ENCODE measurements around the gene SELENBP1.
"Not testable (repeated sequence)": the region's sequence is repeated elsewhere in the genome, so short reads cannot be mapped to it uniquely, and the experiment has no call there.

SELENBP1 gene

DNA sequence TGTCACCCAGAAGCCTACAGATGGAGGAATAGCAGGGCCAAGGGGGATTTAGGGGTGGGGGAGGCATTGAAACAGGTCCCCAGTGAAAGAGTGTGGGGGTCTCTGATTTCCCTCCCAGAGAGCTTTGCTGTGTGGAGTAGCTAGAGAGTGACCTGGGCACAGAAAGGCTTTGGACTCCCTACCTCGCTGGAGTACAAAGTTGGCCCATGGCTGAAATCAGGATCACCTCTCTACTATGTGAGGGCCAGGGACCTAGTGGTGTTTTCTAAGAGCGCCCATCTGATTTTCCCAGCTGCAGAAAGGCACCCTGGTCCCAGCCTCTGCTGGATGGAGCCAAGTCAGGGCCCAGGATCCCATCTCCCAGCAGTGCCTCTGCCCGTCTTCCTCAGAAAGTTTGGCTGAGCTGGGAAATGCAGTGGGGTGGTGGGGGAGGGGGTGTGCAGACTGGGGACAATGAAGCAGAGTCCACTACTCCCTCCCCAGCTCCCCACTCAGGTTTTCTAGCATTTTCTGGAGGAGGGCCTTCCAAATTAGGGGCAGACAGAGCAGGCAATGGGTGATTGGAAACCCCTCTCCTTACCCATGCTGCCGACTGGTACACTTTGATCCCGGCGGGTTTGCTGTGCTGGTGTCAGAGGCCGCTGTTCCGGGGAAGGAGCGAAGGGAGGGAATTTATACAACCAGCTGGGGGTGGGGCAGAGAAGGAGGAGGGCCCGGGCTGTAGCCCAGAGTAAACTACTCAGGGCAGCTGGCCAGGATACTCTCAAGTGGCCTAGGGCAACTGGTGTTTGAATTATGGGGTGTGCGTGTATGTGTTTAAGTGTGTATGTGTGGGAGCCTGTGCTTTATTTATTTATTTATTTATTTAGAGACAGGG lies at the start of gene SELENBP1:
Gene SELENBP1, minus strand, starts transcription at position 648 of the 877 bp plus-strand sequence. Its CDS starts 64 bp downstream, at position 584.
- no peak for DNase-seq (ENCODE audit: low read depth in 2 of 2)

DNA sequence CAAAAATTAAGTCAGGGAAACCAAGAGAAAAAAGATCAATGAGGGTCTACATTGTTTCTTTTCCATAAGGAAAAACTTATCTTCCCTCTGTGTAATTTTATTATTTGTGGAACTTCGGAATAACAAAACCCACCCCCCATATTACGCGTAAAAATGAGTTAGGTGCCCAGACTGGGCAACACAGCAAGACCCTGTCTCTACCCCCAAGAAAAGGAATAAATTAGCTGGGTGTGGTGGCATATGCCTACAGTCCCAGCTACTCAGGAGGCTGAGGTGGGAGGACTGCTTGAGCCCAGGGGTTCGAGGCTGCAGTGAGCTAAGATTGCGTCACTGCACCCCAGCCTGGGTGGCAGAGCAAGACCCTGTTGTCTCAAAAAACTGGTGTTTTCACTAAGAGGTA lies 47.3 kb upstream of the SELENBP1 start:
- DNase-seq (ENCODE audit: low read depth in 2 of 2): no peak

- DNase-seq (ENCODE audit: low read depth in 2 of 2): no peak
Measured at GRCh38 chr1:151418081-151418480, 45.6 kb upstream of the SELENBP1 start.

GRCh38 chr1:151416231-151416630 lies 43.7 kb upstream of the SELENBP1 start:
- DNase-seq (ENCODE audit: low read depth in 2 of 2): no peak

DNA sequence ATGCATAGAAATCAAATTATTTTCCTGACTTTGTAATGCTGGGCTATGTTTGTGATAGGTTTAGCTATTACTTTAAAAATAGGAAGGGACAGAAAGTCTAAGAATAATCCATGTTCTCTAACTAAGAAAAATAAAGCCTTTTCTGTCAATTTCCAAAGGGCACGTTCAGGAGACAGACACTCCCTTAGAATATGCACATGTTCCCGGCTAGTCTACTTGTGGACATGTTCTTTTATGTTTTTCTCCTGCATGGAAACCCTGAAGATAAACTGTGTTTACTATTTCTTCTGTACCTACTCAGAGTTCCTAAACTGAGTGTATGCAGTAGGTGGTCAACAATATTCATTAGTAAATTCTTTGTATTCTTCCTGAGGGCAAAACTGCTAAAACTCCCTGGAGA lies 39.4 kb upstream of the SELENBP1 start:
- DNase-seq (ENCODE audit: low read depth in 2 of 2): no peak

GRCh38 chr1:151408891-151409290 lies 36.4 kb upstream of the SELENBP1 start:
- DNase-seq (ENCODE audit: low read depth in 2 of 2): no peak

DNA sequence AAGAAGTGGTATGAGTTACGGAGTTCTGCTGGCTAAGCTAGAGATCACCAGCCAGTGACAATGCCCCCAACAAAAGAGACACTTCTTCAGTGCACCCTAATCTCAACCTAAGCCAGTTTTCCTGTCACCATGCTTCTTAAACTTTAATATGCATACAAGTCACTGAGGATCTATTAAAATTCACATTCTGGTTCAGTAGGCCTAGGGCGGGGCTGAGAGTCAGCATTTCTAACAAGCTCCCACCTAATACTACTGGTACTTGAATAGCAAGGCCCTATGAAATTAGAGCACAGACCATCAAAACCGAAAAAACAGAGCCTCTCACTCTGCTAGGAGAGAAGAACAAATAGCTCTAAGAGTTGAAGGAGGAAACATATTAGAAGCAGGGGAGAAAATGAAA lies 34.8 kb upstream of the SELENBP1 start:
- no peak for DNase-seq (ENCODE audit: low read depth in 2 of 2)

GRCh38 chr1:151406176-151406575 lies 33.7 kb upstream of the SELENBP1 start:
- no peak for DNase-seq (ENCODE audit: low read depth in 2 of 2)

- no peak for DNase-seq (ENCODE audit: low read depth in 2 of 2)
Measured at GRCh38 chr1:151405187-151405951, 32.9 kb upstream of the SELENBP1 start.

DNA sequence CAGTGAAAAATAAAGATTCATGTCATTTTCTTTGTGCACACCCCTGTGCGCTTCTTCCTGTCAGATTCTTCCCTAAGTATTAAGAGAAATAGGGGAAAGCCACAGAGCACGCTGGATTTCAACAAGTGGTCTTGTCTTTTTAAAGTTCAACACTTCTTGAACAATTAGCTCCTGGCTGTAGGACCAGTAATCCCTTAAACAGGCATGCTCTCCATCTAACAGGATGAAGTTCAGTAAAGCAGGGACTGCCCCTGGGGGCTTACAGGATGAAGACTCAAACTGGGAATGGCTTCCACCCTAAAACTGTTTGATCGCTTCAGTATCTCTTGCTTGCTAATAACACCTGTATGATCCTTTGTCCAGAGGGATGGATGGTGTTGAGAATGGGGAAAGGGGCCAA lies 31.1 kb upstream of the SELENBP1 start:
- DNase-seq (ENCODE audit: low read depth in 2 of 2): no peak

- no peak for DNase-seq (ENCODE audit: low read depth in 2 of 2)
Measured at GRCh38 chr1:151402764-151403163, 30.3 kb upstream of the SELENBP1 start.

- DNase-seq (ENCODE audit: low read depth in 2 of 2): no peak
Measured at GRCh38 chr1:151401860-151402259, 29.4 kb upstream of the SELENBP1 start.

DNA sequence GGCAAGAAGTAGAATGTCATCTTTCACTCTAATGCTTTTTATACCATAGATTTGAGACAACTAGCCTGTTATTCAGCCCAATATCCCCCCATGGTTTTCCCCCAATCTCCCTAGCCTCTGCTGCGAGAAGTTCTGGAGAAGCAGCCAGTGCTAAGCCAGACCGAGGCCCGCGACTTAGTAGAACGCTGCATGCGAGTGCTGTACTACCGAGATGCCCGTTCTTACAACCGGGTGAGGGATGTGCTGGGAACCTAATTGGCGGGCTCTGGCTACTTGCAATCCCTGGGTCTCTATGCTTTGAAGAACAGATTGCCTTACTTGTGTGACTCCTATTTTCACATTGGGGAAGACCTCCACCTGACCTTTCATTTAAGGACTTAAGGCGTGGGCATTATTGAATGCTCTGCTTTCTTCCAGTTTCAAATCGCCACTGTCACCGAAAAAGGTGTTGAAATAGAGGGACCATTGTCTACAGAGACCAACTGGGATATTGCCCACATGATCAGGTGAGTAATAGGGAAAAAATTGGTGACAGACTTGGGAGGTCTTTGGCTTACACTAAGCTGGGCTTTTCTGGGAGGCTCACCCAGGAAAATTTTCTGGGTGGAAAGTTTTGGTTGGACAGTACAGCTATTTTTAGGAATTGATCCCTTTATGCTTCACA lies 28.8 kb upstream of the SELENBP1 start:
- DNase-seq (ENCODE audit: low read depth in 2 of 2): no peak

DNA sequence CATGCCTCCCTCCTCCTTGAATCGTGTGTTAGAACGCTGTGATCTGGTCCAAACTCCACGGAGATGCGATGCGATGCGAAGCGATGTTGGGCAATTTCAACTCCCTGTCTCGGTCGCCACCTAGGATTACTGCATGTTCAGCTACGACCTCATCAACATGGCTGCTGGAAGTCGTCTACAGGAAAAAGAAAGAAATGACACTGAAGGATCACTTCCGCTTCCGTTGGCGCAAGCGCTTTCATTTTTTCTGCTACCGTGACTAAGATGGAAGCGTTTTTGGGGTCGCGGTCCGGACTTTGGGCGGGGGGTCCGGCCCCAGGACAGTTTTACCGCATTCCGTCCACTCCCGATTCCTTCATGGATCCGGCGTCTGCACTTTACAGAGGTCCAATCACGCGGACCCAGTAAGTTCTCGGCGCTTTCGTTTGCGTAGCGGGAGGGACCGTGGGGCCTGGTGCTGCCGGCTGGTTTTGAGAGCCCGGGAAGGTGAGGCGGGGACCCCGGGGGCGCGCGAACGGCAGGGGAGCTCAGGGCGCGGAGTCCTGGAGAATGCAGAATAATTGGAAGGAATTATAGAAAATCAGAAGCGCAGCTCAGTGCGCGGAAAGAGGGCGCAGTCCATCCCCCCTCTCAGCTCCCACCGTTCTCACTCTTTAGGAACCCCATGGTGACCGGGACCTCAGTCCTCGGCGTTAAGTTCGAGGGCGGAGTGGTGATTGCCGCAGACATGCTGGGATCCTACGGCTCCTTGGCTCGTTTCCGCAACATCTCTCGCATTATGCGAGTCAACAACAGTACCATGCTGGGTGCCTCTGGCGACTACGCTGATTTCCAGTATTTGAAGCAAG lies 27.0 kb upstream of the SELENBP1 start, which contains the start of gene PSMB4:
Gene PSMB4, plus strand, starts transcription at position 250 of the 848 bp plus-strand sequence. Its CDS starts 15 bp downstream, at position 265.
- DNase-seq (ENCODE audit: low read depth in 2 of 2): peak; percentile 64 to 72

DNA sequence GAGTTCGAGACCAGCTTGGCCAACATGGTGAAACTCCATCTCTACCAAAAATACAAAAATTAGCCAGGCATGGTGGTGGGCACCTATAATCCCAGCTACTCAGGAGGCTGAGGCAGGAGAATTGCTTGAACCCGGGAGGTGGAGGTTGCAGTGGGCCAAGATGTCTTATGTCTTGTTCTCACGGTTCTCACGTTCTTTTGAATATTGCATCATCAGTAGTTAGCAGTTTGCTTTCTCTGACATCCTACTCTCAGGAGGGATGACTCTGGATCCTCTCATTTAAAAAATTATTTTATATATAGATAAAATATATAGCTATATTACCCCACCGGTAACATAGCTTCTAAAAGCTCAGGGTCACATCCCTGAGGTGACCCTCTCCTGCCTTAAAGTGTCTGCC lies 23.8 kb upstream of the SELENBP1 start:
- DNase-seq (ENCODE audit: low read depth in 2 of 2): not testable (repeated sequence)

DNA sequence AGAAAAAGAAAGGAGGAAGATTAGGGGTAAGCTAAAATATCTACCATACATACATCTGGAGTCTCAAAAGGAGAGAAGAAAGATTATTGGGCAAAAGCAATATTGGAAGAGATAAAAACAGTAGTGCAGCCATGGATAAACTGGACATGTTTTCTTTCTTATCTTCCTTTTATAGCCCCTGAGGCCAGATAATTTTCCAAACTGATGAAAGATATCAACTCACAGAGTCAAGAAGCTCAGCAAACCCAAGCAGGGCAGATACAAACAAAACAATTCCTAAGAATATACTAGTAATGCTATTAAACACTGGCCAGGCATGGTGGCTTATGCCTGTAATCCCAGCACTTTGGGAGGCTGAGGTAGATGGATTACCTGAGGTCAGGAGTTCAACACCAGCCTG lies 21.1 kb upstream of the SELENBP1 start:
- no peak for DNase-seq (ENCODE audit: low read depth in 2 of 2)

GRCh38 chr1:151391079-151391563 lies 18.6 kb upstream of the SELENBP1 start:
- DNase-seq (ENCODE audit: low read depth in 2 of 2): no peak

- not testable (repeated sequence) for DNase-seq (ENCODE audit: low read depth in 2 of 2)
Measured at GRCh38 chr1:151390221-151391078, 17.9 kb upstream of the SELENBP1 start.

DNA sequence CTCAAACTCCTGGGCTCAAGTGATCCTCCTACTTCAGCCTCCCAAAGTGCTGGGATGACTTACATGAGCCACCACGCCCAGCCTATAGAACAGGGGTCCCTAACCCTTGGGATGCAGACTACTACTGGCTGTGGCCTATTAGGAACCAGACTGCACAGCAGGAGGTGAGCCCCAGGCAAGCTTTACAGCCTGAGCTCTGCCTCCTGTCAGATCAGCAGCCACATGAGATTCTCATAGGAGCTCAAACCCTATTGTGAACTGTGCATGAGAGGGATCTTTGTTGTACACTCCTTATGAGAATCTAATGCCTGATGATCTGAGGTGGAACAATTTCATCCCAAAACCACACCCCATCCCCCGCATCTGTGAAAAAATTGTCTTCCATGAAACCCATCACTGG lies 13.5 kb upstream of the SELENBP1 start:
- DNase-seq (ENCODE audit: low read depth in 2 of 2): no peak

DNA sequence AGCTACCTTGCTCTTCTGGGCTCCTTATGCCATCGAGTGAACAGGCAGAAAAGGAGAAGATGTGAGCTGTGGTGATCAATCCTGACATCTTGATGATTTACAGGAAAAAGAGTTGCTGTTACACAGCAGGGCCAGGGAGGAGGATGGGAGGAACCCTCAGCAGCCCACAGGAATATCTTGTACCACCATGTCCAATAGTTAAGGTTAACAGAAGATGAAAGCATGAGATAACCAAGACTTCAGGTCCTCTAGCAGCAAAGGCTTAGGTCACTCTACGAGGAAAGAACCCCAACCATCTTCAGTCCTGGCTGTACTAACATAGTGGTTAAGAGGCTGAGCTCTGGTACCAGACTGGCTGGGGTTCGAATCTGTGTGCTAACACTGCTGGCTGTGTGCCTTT lies 12.1 kb upstream of the SELENBP1 start:
- DNase-seq (ENCODE audit: low read depth in 2 of 2): no peak

Measured in stimulated activated CD8-positive, alpha-beta memory T cell treated with anti-CD3 and anti-CD28 coated beads, Interleukin-15, amount 100 ng/mL, for 4 hours (primary cell).